HCT116 (cell line): ENCODE results near the gene CCDC38. TPM values are rescaled to one million over a fixed set of nuclear protein-coding genes. Genes with fewer than 3 reads are reported as not detected.

Experiments used
- ATAC-seq: fragments of 200-7000 bp; cut with Tn5 transposase; 2 replicates; pipeline ENCODE4 v1.9.1; 2020; ENCODE audit warnings: mild to moderate bottlenecking, moderate library complexity
- BruUV-seq: library from RNA; stranded (reverse); fragments of 400-500 nt; replicated peaks from 2 replicates; lab custom pipeline; 2021; lab: Mats Ljungman, UMichigan
- CTCF ChIA-PET: fragments of 300-600 bp; sonication (Branson Sonifier 250); formaldehyde crosslinking; loops from one replicate; lab custom pipeline; 2021; ENCODE audit warnings: antibody characterized with exemption; lab: Charles Lee
- POLR2A ChIA-PET: fragments of 300-600, 350-600 bp; sonication (Branson Sonifier 250); formaldehyde crosslinking; loops from one replicate; lab custom pipeline; 2021; ENCODE audit warnings: antibody characterized with exemption; lab: Charles Lee
- RAD21 ChIA-PET, 2 experiments: fragments of 300-600 bp; sonication (Branson Sonifier 250); formaldehyde crosslinking; loops; one replicate each; lab custom pipeline; 2023; ENCODE audit warnings: low total read pairs in 2 of 2; ENCODE audit not compliant: uncharacterized antibody in 2 of 2, unreplicated experiment in 2 of 2, low non-redundant PET in 1 of 2; lab: Charles Lee
- DNase-seq: peaks from one replicate; pipeline ENCODE4 v3.0.0-alpha.2; 2010; ENCODE audit warnings: low read depth, low spot score
- H2AFZ ChIP-seq: fragments of 200-600 bp; shearing (Covaris generic), sonication (generic); 2 replicates; pipeline ENCODE4 v1.6.1; 2017; ENCODE audit warnings: low read depth, mixed run types, mixed read lengths, antibody characterized with exemption, low read length; ENCODE audit not compliant: poor library complexity, severe bottlenecking
- H3K27ac ChIP-seq: 2 replicates; pipeline ENCODE4 v1.5.1; 2012; ENCODE audit warnings: low read depth, low read length
- H3K27me3 ChIP-seq: fragments of 200-600 bp; sonication (generic); 2 replicates; pipeline ENCODE4 v1.6.1; 2016; ENCODE audit warnings: mixed run types, low read length, mixed read lengths; ENCODE audit not compliant: insufficient read depth
- H3K36me3 ChIP-seq, 2 experiments: fragments of 200-500 bp in 1 of 2; fragments of 200-600 bp in 1 of 2; sonication (Bioruptor generic) in 1 of 2; sonication (generic) in 1 of 2; 2 replicates each; pipeline versions ENCODE4 v1.5.1 to v1.6.1; 2014 to 2016; ENCODE audit warnings: low read length in 2 of 2, inconsistent platforms in 1 of 2, mixed read lengths in 1 of 2, mixed run types in 1 of 2; ENCODE audit not compliant: insufficient read depth in 2 of 2, control insufficient read depth in 1 of 2
- H3K4me1 ChIP-seq, 2 experiments: fragments of 200-600 bp in 1 of 2; sonication (generic) in 1 of 2; 2 replicates each; pipeline versions ENCODE4 v1.5.1 to v1.6.1; 2012 to 2017; ENCODE audit warnings: low read length in 2 of 2, inconsistent platforms in 1 of 2, mild to moderate bottlenecking in 1 of 2, mixed read lengths in 1 of 2, mixed run types in 1 of 2, moderate library complexity in 1 of 2; ENCODE audit not compliant: insufficient read depth in 2 of 2, control insufficient read depth in 1 of 2
- H3K4me2 ChIP-seq: fragments of 200-600 bp; sonication (generic); 2 replicates; pipeline ENCODE4 v1.6.1; 2017; ENCODE audit warnings: mixed run types, low read length, mixed read lengths
- H3K4me3 ChIP-seq, 2 experiments: fragments of 200-600 bp in 1 of 2; sonication (generic) in 1 of 2; replicated peaks in 1 of 2; 2 replicates each; pipeline ENCODE4 v1.5.1; 2011 to 2016; ENCODE audit warnings: low read length in 2 of 2, control low read depth in 1 of 2, low read depth in 1 of 2, mild to moderate bottlenecking in 1 of 2, mixed read lengths in 1 of 2, mixed run types in 1 of 2
- H3K79me2 ChIP-seq: fragments of 200-600 bp; sonication (generic); 2 replicates; pipeline ENCODE4 v1.6.1; 2017; ENCODE audit warnings: mild to moderate bottlenecking, mixed run types, low read length, moderate library complexity, mixed read lengths; ENCODE audit not compliant: insufficient read depth
- H3K9ac ChIP-seq: fragments of 200-600 bp; sonication (generic); 2 replicates; pipeline ENCODE4 v1.6.1; 2016; ENCODE audit warnings: low read length, mixed read lengths
- H3K9me2 ChIP-seq: fragments of 200-600 bp; sonication (generic), shearing (Covaris generic); 2 replicates; pipeline ENCODE4 v1.6.1; 2017; ENCODE audit warnings: mixed run types, mild to moderate bottlenecking, moderate library complexity; ENCODE audit not compliant: insufficient read depth
- H3K9me3 ChIP-seq, 2 experiments: fragments of 200-500 bp in 1 of 2; fragments of 200-600 bp in 1 of 2; sonication (Bioruptor generic) in 1 of 2; sonication (generic) in 1 of 2; 2 replicates each; pipeline ENCODE4 v1.6.1; 2014 to 2017; ENCODE audit warnings: low read length in 2 of 2, mixed read lengths in 2 of 2, inconsistent platforms in 1 of 2, low read depth in 1 of 2, mild to moderate bottlenecking in 1 of 2, mixed run types in 1 of 2, moderate library complexity in 1 of 2; ENCODE audit not compliant: control insufficient read depth in 1 of 2, insufficient read depth in 1 of 2
- H4K20me1 ChIP-seq: fragments of 200-600 bp; sonication (generic), shearing (Covaris generic); 2 replicates; pipeline ENCODE4 v1.6.1; 2017; ENCODE audit warnings: mixed run types, mild to moderate bottlenecking, moderate library complexity; ENCODE audit not compliant: insufficient read depth
- CBX3 ChIP-seq: IDR thresholded peaks from 2 replicates; pipeline ENCODE4 v1.6.1; 2012; ENCODE audit warnings: low read depth
- CEBPB ChIP-seq: IDR thresholded peaks from 2 replicates; pipeline ENCODE4 v1.6.1; 2012; ENCODE audit warnings: low read depth
- EZH2 ChIP-seq: fragments of 200-600 bp; sonication (generic); IDR thresholded peaks from 2 replicates; pipeline ENCODE4 v1.6.1; 2017; ENCODE audit warnings: antibody characterized with exemption, mixed run types
- POLR2A ChIP-seq: IDR thresholded peaks from 2 replicates; pipeline ENCODE4 v1.7.0; 2011; ENCODE audit warnings: borderline replicate concordance; ENCODE audit not compliant: insufficient read depth, insufficient read length; ENCODE audit errors: extremely low read depth
- POLR2AphosphoS5 ChIP-seq: IDR thresholded peaks from 2 replicates; pipeline ENCODE4 v1.6.1; 2011; ENCODE audit warnings: mild to moderate bottlenecking, low read depth, low read length, moderate library complexity
- RAD21 ChIP-seq: IDR thresholded peaks from 2 replicates; pipeline ENCODE4 v1.6.1; 2012; ENCODE audit warnings: low read depth, mild to moderate bottlenecking
- REST ChIP-seq: IDR thresholded peaks from 2 replicates; pipeline ENCODE4 v1.6.1; 2012; ENCODE audit warnings: low read depth
- TCF7L2 ChIP-seq: IDR thresholded peaks from 2 replicates; pipeline ENCODE4 v1.7.0; 2011; ENCODE audit warnings: borderline replicate concordance, inconsistent platforms; ENCODE audit not compliant: insufficient read depth, insufficient read length; ENCODE audit errors: extremely low read depth
- ZNF274 ChIP-seq: fragments of 200-500 bp; sonication (Bioruptor generic); IDR thresholded peaks from 2 replicates; pipeline ENCODE4 v1.6.1; 2014; ENCODE audit warnings: mild to moderate bottlenecking, low read depth, low read length, inconsistent platforms
- intact Hi-C: fragments of 100-400 bp; cut with micrococcal nuclease; formaldehyde crosslinking; loops from 2 replicates; pipeline ENCODE4 v1.10.0; 2022
- total RNA-seq: library from RNA; stranded (reverse); gene quantifications from one replicate; pipeline ENCODE4 v1.2.1, GENCODE V29; 2021; ENCODE audit not compliant: unreplicated experiment
- TF ChIP-seq, protein P1 (sequence below): IDR thresholded peaks from 2 replicates; pipeline ENCODE4 v1.6.1; 2011; ENCODE audit warnings: mild to moderate bottlenecking, low read length, moderate library complexity; ENCODE audit not compliant: insufficient replicate concordance; ENCODE audit errors: extremely low read depth

CCDC38 gene
- total RNA-seq, 1 experiment from 2014 or later: 0.27 TPM

DNA sequence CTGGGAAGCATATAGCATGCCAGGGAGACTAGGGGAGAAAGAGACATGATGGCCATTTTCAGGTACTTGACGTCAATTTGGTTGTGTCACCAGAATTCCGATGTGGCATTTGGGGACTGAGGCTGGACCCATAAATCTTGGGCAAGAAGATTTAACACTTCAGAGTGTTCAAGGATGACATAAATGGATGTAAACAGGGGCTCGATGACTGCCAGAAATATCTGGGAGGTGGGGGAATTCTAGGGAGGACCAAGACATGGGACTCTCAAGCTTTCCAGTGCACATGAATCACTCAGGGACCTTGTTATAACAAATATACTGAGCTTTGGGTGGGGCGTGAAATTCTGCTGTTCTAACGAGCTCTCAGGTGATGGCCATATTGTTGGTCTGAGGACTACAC lies 35.9 kb upstream of the CCDC38 start:
- H3K27ac ChIP-seq: no peak overlapping the region
- no peak for DNase-seq
- H3K27me3 ChIP-seq: no peaks in the 10 kb centered on the region
- H3K4me1 ChIP-seq: peaks cover 0 to 7% of the 10 kb centered on the region in 2 experiments; a peak in 1 of 4 replicates
- no peaks in the 10 kb centered on the region for H3K36me3 ChIP-seq
- H3K9ac ChIP-seq: no peak overlapping the region
- CTCF ChIA-PET: no interaction called here
- no peak overlapping the region for H2AFZ ChIP-seq
- H3K9me3 ChIP-seq: no peaks in the 10 kb centered on the region
- no TSS peak for BruUV-seq
- intact Hi-C loops: no loop called here
- no peaks in the 10 kb centered on the region for H3K79me2 ChIP-seq
- H3K4me3 ChIP-seq: no peak overlapping the region
- no peak for ATAC-seq
- POLR2A ChIA-PET: no interaction called here
- H3K9me2 ChIP-seq: no peaks in the 10 kb centered on the region
- RAD21 ChIA-PET: no interaction called here
- H3K4me2 ChIP-seq: no peak overlapping the region
- H4K20me1 ChIP-seq: no peaks in the 10 kb centered on the region
- TF ChIP-seq ZNF274 (no peak), CBX3 (no peak), TCF7L2 (no peak), RAD21 (no peak), POLR2AphosphoS5 (no peak), CEBPB (no peak), REST (no peak), EZH2 (no peak), POLR2A (no peak)
- TF ChIP-seq, protein P1, sequence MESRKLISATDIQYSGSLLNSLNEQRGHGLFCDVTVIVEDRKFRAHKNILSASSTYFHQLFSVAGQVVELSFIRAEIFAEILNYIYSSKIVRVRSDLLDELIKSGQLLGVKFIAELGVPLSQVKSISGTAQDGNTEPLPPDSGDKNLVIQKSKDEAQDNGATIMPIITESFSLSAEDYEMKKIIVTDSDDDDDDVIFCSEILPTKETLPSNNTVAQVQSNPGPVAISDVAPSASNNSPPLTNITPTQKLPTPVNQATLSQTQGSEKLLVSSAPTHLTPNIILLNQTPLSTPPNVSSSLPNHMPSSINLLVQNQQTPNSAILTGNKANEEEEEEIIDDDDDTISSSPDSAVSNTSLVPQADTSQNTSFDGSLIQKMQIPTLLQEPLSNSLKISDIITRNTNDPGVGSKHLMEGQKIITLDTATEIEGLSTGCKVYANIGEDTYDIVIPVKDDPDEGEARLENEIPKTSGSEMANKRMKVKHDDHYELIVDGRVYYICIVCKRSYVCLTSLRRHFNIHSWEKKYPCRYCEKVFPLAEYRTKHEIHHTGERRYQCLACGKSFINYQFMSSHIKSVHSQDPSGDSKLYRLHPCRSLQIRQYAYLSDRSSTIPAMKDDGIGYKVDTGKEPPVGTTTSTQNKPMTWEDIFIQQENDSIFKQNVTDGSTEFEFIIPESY: no peak
